ENCODE data around the gene PBX2.
A peak's percentile ranks its signal among the peaks of the same experiment; 100 is the strongest.
"Not testable (repeated sequence)": the region's sequence is repeated elsewhere in the genome, so short reads cannot be mapped to it uniquely, and the experiment has no call there.

Gene PBX2

GRCh38 chr6:32148289-32149091 is 41.5 kb downstream of the PBX2 start:
- DNase-seq = peak; percentile 70

- DNase-seq = no peak
Observed at GRCh38 chr6:32147401-32148132, 42.4 kb downstream of the PBX2 start.

- DNase-seq = no peak
Observed at GRCh38 chr6:32146687-32147086, 43.3 kb downstream of the PBX2 start.

GRCh38 chr6:32146287-32146686 is 43.7 kb downstream of the PBX2 start:
- no peak for DNase-seq

- not testable (repeated sequence) for DNase-seq
Observed at GRCh38 chr6:32144238-32144637, 45.8 kb downstream of the PBX2 start.

GRCh38 chr6:32140420-32141046 is 49.5 kb downstream of the PBX2 start:
- DNase-seq = no peak

GRCh38 chr6:32139590-32139989 is 50.4 kb downstream of the PBX2 start:
- no peak for DNase-seq

- no peak for DNase-seq
Observed at GRCh38 chr6:32137454-32137853, 52.5 kb downstream of the PBX2 start.

Data from stimulated activated CD4-positive, alpha-beta T cell treated with anti-CD3 and anti-CD28 coated beads, Interleukin-4, amount 100 ng/mL, for 24 hours (primary cell).